Lower leg skin (tissue), 4 donors: ENCODE results near the gene USPL1. TPM values are rescaled to one million over a fixed set of nuclear protein-coding genes. Genes with fewer than 3 reads are reported as not detected.

Experiments used
- DNase-seq, 2 donors: peaks; one replicate each; pipeline ENCODE4 v3.0.0-alpha.2; 2019; ENCODE audit warnings: low spot score in 2 of 2
- H3K4me3 ChIP-seq: fragments of 200-600 bp; sonication (generic); 2 replicates; pipeline ENCODE4 v1.5.1; 2017; ENCODE audit warnings: mild to moderate bottlenecking, low read depth; ENCODE audit not compliant: poor library complexity, severe bottlenecking
- POLR2A ChIP-seq, 2 donors: fragments of 450-650 bp; IDR thresholded peaks; one replicate each; pipeline ENCODE4 v1.6.1; 2016 to 2017; ENCODE audit warnings: antibody characterized with exemption in 2 of 2, mild to moderate bottlenecking in 1 of 2, moderate library complexity in 1 of 2
- WGBS, 2 donors: methylation state at CpG; one replicate each; pipeline ENCODE4 v1.1.5; 2018; 5-methylcytosine and 5-hydroxymethylcytosine counted together
- intact Hi-C: fragments of 100-400 bp; cut with DNase I; formaldehyde crosslinking; loops from one replicate; pipeline ENCODE4 v1.15.0; 2023; ENCODE audit warnings: low total_unique reads
- total RNA-seq, 4 donors: library from RNA; depleted of rRNA; stranded (reverse); fragments of >200 nt; gene quantifications; one replicate each; pipeline ENCODE4 v1.1.0, GENCODE V29; 2016
- TF ChIP-seq, protein P1 (sequence below), 3 donors: fragments of 450-650 bp; IDR thresholded peaks; one replicate each; pipeline ENCODE4 v1.5.1; 2016; ENCODE audit warnings: antibody characterized with exemption in 3 of 3, mild to moderate bottlenecking in 3 of 3, moderate library complexity in 2 of 3

The USPL1 gene
- total RNA-seq, 4 donors from 2014 or later: 16.0 to 20.8 (median 18.2) TPM

DNA sequence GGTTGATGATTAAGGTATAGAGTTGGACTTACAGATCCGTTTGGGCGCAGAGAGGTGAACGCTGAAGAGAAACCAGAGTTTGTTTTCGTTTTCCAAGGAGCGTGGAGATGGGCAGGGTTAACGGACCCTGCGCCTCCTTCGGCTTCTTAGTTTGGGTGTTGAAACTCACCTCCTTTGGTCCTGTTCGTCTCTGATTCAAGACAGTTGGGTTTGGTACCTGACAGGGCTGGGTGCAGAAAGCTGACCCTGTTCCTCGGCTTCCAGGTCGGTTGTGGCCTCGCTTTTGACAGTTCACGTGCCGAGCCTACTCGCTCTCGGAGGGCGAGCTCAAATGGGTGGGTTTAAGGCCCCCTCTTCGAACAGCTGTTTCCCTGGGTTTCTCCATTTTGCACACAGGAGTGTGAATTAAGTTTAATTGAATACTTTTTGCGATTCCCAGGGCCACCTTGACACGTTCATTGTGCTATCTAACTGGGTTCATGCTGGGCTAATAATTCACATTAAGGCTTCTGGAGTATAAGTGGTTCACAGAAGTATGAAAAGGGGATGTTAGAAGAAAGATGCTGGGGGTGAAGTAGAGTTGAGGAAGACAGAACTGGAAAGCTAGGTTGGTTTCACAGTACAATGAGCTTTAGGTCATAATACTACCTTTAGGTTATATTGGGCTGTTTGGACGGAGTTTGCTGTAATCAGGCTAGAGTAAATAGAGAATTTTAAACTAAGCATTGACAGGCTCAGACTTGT is 638 bp downstream of the USPL1 start:
- DNase-seq: peak in 1 of 2 donors; percentile 86
- 0 to 1% methylated on average over 21 of the region's 21 CpGs for WGBS, 2 donors
- intact Hi-C loops: no loop called here
- TF ChIP-seq, protein P1, sequence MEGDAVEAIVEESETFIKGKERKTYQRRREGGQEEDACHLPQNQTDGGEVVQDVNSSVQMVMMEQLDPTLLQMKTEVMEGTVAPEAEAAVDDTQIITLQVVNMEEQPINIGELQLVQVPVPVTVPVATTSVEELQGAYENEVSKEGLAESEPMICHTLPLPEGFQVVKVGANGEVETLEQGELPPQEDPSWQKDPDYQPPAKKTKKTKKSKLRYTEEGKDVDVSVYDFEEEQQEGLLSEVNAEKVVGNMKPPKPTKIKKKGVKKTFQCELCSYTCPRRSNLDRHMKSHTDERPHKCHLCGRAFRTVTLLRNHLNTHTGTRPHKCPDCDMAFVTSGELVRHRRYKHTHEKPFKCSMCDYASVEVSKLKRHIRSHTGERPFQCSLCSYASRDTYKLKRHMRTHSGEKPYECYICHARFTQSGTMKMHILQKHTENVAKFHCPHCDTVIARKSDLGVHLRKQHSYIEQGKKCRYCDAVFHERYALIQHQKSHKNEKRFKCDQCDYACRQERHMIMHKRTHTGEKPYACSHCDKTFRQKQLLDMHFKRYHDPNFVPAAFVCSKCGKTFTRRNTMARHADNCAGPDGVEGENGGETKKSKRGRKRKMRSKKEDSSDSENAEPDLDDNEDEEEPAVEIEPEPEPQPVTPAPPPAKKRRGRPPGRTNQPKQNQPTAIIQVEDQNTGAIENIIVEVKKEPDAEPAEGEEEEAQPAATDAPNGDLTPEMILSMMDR (IDR thresholded peaks at IDR 0.05): no peak
- TF ChIP-seq POLR2A (IDR thresholded peaks at IDR 0.05): no peak
- H3K4me3 ChIP-seq: peak overlapping the region; percentile 77

DNA sequence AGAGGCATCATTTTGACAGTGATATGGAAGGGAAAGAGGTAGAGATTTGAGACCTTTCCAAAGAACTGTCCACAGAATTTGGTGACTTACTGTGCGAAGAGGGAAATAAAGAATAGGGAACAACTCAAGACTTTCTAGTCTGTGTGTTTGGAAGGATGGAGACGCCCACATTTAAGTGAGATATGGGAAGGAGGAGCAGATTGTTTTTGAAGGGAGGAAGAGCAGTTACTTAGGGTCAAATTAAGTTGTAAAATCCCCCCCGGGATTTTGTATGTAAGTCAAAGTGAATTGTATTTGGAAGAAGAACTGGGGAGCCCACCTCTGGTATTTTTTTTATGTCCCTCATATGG is 1.2 kb downstream of the USPL1 start:
- 14 to 18% methylated on average over 3 of the region's 3 CpGs for WGBS, 2 donors
- H3K4me3 ChIP-seq: no peak overlapping the region
- TF ChIP-seq, protein P1 (IDR thresholded peaks at IDR 0.05): no peak
- no peak for TF ChIP-seq POLR2A (IDR thresholded peaks at IDR 0.05)
- no peak for DNase-seq
- intact Hi-C loops: no loop called here

DNA sequence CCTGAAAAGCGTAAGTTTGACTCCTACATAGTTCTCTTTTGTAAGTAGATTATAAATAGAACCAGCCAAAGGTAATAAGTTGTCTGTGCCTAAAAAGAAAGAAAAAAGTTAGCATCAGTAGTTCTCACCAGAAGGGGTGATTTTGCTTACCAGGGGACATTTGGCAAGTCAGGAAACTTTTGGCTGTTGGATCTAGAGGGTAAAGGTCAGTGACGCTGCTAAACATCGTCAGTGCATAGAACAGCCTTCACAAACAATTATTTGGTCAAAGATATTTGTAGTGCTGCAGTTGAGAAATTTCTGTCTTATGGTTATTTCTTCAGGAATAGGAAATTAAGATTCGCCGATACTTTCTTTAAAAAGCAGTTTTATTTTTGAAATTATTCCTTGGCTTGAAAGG is 2.0 kb downstream of the USPL1 start:
- intact Hi-C loops: no loop called here
- TF ChIP-seq, protein P1 (IDR thresholded peaks at IDR 0.05): no peak
- TF ChIP-seq POLR2A (IDR thresholded peaks at IDR 0.05): no peak
- no peak overlapping the region for H3K4me3 ChIP-seq
- no peak for DNase-seq
- 72 to 74% methylated on average over 5 of the region's 5 CpGs for WGBS, 2 donors

DNA sequence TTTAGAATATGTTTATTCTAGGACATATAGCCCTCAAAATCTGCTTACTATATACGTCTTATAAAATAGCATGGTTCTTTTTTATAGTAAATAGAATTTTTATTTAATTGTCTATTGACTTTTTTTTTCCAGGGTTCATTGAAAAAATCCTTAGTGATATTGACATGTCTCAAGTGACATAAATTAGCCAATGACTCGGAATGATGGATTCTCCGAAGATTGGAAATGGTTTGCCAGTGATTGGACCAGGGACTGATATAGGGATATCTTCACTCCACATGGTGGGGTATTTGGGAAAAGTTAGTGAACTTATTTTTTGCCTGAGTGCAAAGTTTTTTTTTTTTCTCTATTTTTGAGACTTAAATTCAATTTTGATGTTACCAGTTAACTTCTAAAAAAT is 3.2 kb downstream of the USPL1 start:
- TF ChIP-seq, protein P1 (IDR thresholded peaks at IDR 0.05): no peak
- TF ChIP-seq POLR2A (IDR thresholded peaks at IDR 0.05): no peak
- H3K4me3 ChIP-seq: no peak overlapping the region
- intact Hi-C loops: no loop called here
- WGBS, 2 donors: 78 to 84% methylated on average over 3 of the region's 3 CpGs
- DNase-seq: no peak

DNA sequence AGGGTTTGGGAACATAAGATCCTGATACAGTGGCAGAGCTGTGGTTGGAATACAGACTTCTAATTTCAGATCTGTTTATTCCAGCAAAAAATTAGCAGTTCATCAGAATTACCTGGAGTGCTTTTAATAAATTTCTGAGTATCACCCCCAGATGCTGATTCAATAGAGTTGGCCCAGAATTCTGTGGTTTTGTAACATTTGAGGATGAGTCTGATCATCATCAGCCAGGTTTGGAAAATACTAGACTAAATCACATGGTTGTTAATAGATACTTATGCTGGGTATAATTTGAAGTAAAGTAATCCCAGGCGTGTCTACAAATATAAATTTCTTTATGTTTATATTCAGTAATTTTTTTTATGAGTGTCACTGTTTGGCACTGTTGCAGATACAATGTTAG is 4.8 kb downstream of the USPL1 start:
- no peak overlapping the region for H3K4me3 ChIP-seq
- DNase-seq: no peak
- TF ChIP-seq, protein P1 (IDR thresholded peaks at IDR 0.05): no peak
- no peak for TF ChIP-seq POLR2A (IDR thresholded peaks at IDR 0.05)
- 87 to 88% methylated on average over 1 of the region's 1 CpG for WGBS, 2 donors
- intact Hi-C loops: no loop called here

DNA sequence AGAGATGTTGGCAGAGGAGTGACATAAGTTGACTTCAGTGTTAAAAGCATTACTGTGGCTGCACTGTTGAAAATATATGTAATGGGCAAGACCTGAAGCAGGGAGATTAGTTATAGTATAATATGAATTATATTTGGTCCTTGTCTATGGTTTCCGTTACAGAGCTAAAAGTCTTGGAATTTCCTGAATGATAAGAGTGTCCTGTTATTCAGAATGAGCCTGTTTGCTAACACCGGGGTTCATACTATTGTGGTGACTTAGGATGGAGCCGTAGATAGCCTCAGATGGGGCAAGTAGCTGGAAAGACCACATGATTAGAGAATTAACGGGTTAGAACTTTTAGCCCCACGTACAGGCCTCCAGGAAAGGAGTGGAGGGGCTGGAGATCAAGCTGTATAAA is 5.7 kb downstream of the USPL1 start:
- no peak overlapping the region for H3K4me3 ChIP-seq
- intact Hi-C loops: no loop called here
- TF ChIP-seq, protein P1 (IDR thresholded peaks at IDR 0.05): no peak
- TF ChIP-seq POLR2A (IDR thresholded peaks at IDR 0.05): no peak
- no peak for DNase-seq
- 75 to 90% methylated on average over 5 of the region's 5 CpGs for WGBS, 2 donors
